HepG2 (cell line): ENCODE results near the gene CD244. TPM values are rescaled to one million over a fixed set of nuclear protein-coding genes. Genes with fewer than 3 reads are reported as not detected.

ENCODE experiments used
- ATAC-seq: fragments of 200-7000 bp; cut with Tn5 transposase; 3 replicates; pipeline ENCODE4 v1.9.1; 2020; ENCODE audit warnings: mild to moderate bottlenecking, moderate library complexity
- BruUV-seq: library from RNA; stranded (reverse); fragments of 400-500 nt; replicated peaks from 2 replicates; lab custom pipeline; 2021; lab: Mats Ljungman, UMichigan
- CTCF ChIA-PET: fragments of 300-600 bp; formaldehyde crosslinking; extraction: SDS; loops from one replicate; lab custom pipeline; 2021; ENCODE audit warnings: low total read pairs, inconsistent platforms, low intra/inter-chr PET ratio; lab: Yijun Ruan, JAX
- POLR2A ChIA-PET: fragments of 350-600 bp; sonication (Branson Sonifier 250); formaldehyde crosslinking; loops from one replicate; lab custom pipeline; 2020; ENCODE audit warnings: antibody characterized with exemption, inconsistent platforms; lab: Yijun Ruan, JAX
- DNase-seq: peaks from one replicate; pipeline ENCODE4 v3.0.0-alpha.2; 2015; ENCODE audit warnings: low spot score
- FAIRE-seq: peaks from 3 replicates; lab custom pipeline; 2011; peaks lifted over from hg19 to GRCh38; lab: Jason Lieb, UNC
- H2AFZ ChIP-seq: one replicate; pipeline ENCODE4 v1.6.1; 2011; ENCODE audit warnings: low read length, inconsistent platforms
- H3K27ac ChIP-seq: fragments of 300-600 bp; 3 replicates; pipeline ENCODE4 v1.8.0; 2011; ENCODE audit warnings: mixed run types, mild to moderate bottlenecking, mixed read lengths, low read length, inconsistent platforms; ENCODE audit not compliant: insufficient read depth; ENCODE audit errors: extremely low read length
- H3K27me3 ChIP-seq, 2 experiments: fragments of 200-600 bp in 1 of 2; 2 replicates in 1 of 2; 3 replicates in 1 of 2; pipeline versions ENCODE4 v1.6.0 to v1.8.0; 2011; ENCODE audit warnings: low read length in 2 of 2, mild to moderate bottlenecking in 2 of 2, moderate library complexity in 2 of 2, inconsistent platforms in 1 of 2; ENCODE audit not compliant: insufficient read depth in 2 of 2, control insufficient read depth in 1 of 2
- H3K36me3 ChIP-seq, 2 experiments: fragments of 200-600 bp in 1 of 2; replicated peaks in 1 of 2; 2 replicates in 1 of 2; 3 replicates in 1 of 2; pipeline versions ENCODE4 v1.5.1 to v1.8.0; 2011; ENCODE audit warnings: low read length in 2 of 2, inconsistent platforms in 1 of 2; ENCODE audit not compliant: insufficient read depth in 2 of 2, control insufficient read depth in 1 of 2
- H3K4me1 ChIP-seq: 2 replicates; pipeline ENCODE4 v1.5.1; 2012; ENCODE audit warnings: low read length, inconsistent platforms; ENCODE audit not compliant: insufficient read depth
- H3K4me2 ChIP-seq: 2 replicates; pipeline ENCODE4 v1.6.0; 2011; ENCODE audit warnings: low read depth, low read length, inconsistent platforms
- H3K4me3 ChIP-seq, 3 experiments: fragments of 200-600 bp in 1 of 3; sonication (generic), shearing (Covaris generic) in 1 of 3; replicated peaks in 1 of 3; 2 replicates each; pipeline ENCODE4 v1.5.1; 2011 to 2016; ENCODE audit warnings: low read length in 3 of 3, inconsistent platforms in 2 of 3, low read depth in 2 of 3, mild to moderate bottlenecking in 2 of 3, control low read depth in 1 of 3, mixed read lengths in 1 of 3; ENCODE audit not compliant: insufficient read depth in 1 of 3
- H3K79me2 ChIP-seq: one replicate; pipeline ENCODE4 v1.6.1; 2011; ENCODE audit warnings: low read length, inconsistent platforms; ENCODE audit not compliant: insufficient read depth
- H3K9ac ChIP-seq: 2 replicates; pipeline ENCODE4 v1.6.0; 2011; ENCODE audit warnings: mild to moderate bottlenecking, low read depth, low read length, inconsistent platforms; ENCODE audit not compliant: insufficient read depth
- H3K9me3 ChIP-seq: 2 replicates; pipeline ENCODE4 v1.5.1; 2012; ENCODE audit warnings: mild to moderate bottlenecking, low read length
- H4K20me1 ChIP-seq: 2 replicates; pipeline ENCODE4 v1.6.0; 2011; ENCODE audit warnings: inconsistent platforms, mild to moderate bottlenecking, low read length, moderate library complexity; ENCODE audit not compliant: insufficient read depth
- CEBPB ChIP-seq: IDR thresholded peaks from 2 replicates; pipeline ENCODE4 v1.6.1; 2011; ENCODE audit warnings: low read depth, low read length, improper control_type of control experiment, borderline replicate concordance
- HMG20A ChIP-seq: IDR thresholded peaks from 2 replicates; pipeline ENCODE4 v1.6.1; 2016; ENCODE audit warnings: borderline replicate concordance
- MAFG ChIP-seq: sonication (generic); formaldehyde crosslinking; IDR thresholded peaks from 2 replicates; pipeline ENCODE4 v1.5.1; 2020; ENCODE audit warnings: mild to moderate bottlenecking, missing genetic modification reagents
- MED1 ChIP-seq: sonication (generic); formaldehyde crosslinking; IDR thresholded peaks from 2 replicates; pipeline ENCODE4 v1.4.0; 2020; ENCODE audit warnings: missing genetic modification reagents
- MTF1 ChIP-seq: sonication (generic); formaldehyde crosslinking; IDR thresholded peaks from 2 replicates; pipeline ENCODE4 v1.5.0; 2020; ENCODE audit warnings: missing genetic modification reagents
- MYNN ChIP-seq: sonication (generic); formaldehyde crosslinking; IDR thresholded peaks from 2 replicates; pipeline ENCODE4 v1.4.0; 2020; ENCODE audit warnings: mild to moderate bottlenecking, low read depth, missing genetic modification reagents
- REXO4 ChIP-seq: sonication (generic); formaldehyde crosslinking; IDR thresholded peaks from 2 replicates; pipeline ENCODE4 v1.8.0; 2022; ENCODE audit warnings: missing genetic modification reagents, mild to moderate bottlenecking, borderline replicate concordance
- RFXAP ChIP-seq: sonication (generic); formaldehyde crosslinking; IDR thresholded peaks from 2 replicates; pipeline ENCODE4 v1.4.0; 2020; ENCODE audit warnings: missing genetic modification reagents, borderline replicate concordance
- ZNF205 ChIP-seq: IDR thresholded peaks from 2 replicates; pipeline ENCODE4 v1.6.1; 2018; ENCODE audit warnings: missing biosample characterization, missing genetic modification reagents
- ZNF569 ChIP-seq: sonication (generic); formaldehyde crosslinking; IDR thresholded peaks from 2 replicates; pipeline ENCODE4 v1.5.0; 2020; ENCODE audit warnings: mild to moderate bottlenecking, missing genetic modification reagents, moderate library complexity, borderline replicate concordance
- ZNF709 ChIP-seq: sonication (generic); formaldehyde crosslinking; IDR thresholded peaks from 2 replicates; pipeline ENCODE4 v1.5.0; 2020; ENCODE audit warnings: mild to moderate bottlenecking, missing genetic modification reagents
- ZNF749 ChIP-seq: sonication (generic); formaldehyde crosslinking; IDR thresholded peaks from 2 replicates; pipeline ENCODE4 v1.8.0; 2022; ENCODE audit warnings: mild to moderate bottlenecking, missing genetic modification reagents, moderate library complexity, borderline replicate concordance
- WGBS: methylation state at CpG from one replicate; pipeline ENCODE4 v1.1.6; 2017; ENCODE audit warnings: low lambda C conversion rate; 5-methylcytosine and 5-hydroxymethylcytosine counted together
- in situ Hi-C: cut with HindIII; loops from 2 replicates; pipeline ENCODE4 v1.10.0; 2017; ENCODE audit warnings: low pct_unique_long_range_greater_than_20kb; ENCODE audit not compliant: extremely low pct_ligation_motif_present
- intact Hi-C: fragments of 100-400 bp; cut with micrococcal nuclease; formaldehyde crosslinking; loops from one replicate; pipeline ENCODE4 v1.10.0; 2022; ENCODE audit not compliant: unreplicated experiment
- polyA plus RNA-seq, 8 experiments: library from polyadenylated mRNA; depleted of rRNA in 3 of 8; stranded (reverse) in 7 of 8; unstranded in 1 of 8; fragments of >200 nt; fragmentation: Illumina TruSeq in 4 of 8; extraction: Trizol in 4 of 8; gene quantifications; 2 replicates each; pipeline versions ENCODE4 v1.2.1 to v1.2.3, GENCODE V29; 2011 to 2016; ENCODE audit warnings: low read depth in 4 of 8, missing spikeins in 1 of 8, mixed read lengths in 1 of 8; ENCODE audit not compliant: insufficient read depth in 1 of 8
- total RNA-seq, 5 experiments: library from RNA; depleted of rRNA; stranded (reverse); fragments of >200 nt; fragmentation: Illumina TruSeq; extraction: Trizol; gene quantifications; 2 replicates each; pipeline ENCODE4 v1.2.3, GENCODE V29; 2016; ENCODE audit warnings: low read depth in 1 of 5
- TF ChIP-seq, protein P1 (sequence below), 2 experiments: sonication (generic) in 1 of 2; formaldehyde crosslinking in 1 of 2; IDR thresholded peaks; 2 replicates each; pipeline versions ENCODE4 v1.4.0 to v1.6.1; 2018 to 2020; ENCODE audit warnings: missing genetic modification reagents in 2 of 2, borderline replicate concordance in 1 of 2, low read depth in 1 of 2, mild to moderate bottlenecking in 1 of 2, missing biosample characterization in 1 of 2
- TF ChIP-seq, protein P2 (sequence below): sonication (generic); formaldehyde crosslinking; IDR thresholded peaks from 2 replicates; pipeline ENCODE4 v1.9.0; 2021; ENCODE audit warnings: missing genetic modification reagents, mild to moderate bottlenecking, borderline replicate concordance
- TF ChIP-seq, protein P3 (sequence below): sonication (generic); formaldehyde crosslinking; IDR thresholded peaks from 2 replicates; pipeline ENCODE4 v1.8.1; 2023; ENCODE audit warnings: missing genetic modification reagents, mild to moderate bottlenecking, borderline replicate concordance
- TF ChIP-seq, protein P4 (sequence below): IDR thresholded peaks from 2 replicates; pipeline ENCODE4 v1.6.1; 2016; ENCODE audit warnings: missing genetic modification reagents, missing compliant biosample characterization
- TF ChIP-seq, protein P5 (sequence below): IDR thresholded peaks from 2 replicates; pipeline ENCODE4 v1.6.1; 2016; ENCODE audit warnings: missing biosample characterization, missing genetic modification reagents, low read depth

Gene CD244
- total and polyA plus RNA-seq, 2 of the 13 experiments (the other 11 are each of a cell fraction or from before 2014, with no cell fraction given), result 0.09 TPM; not detected in 1

DNA sequence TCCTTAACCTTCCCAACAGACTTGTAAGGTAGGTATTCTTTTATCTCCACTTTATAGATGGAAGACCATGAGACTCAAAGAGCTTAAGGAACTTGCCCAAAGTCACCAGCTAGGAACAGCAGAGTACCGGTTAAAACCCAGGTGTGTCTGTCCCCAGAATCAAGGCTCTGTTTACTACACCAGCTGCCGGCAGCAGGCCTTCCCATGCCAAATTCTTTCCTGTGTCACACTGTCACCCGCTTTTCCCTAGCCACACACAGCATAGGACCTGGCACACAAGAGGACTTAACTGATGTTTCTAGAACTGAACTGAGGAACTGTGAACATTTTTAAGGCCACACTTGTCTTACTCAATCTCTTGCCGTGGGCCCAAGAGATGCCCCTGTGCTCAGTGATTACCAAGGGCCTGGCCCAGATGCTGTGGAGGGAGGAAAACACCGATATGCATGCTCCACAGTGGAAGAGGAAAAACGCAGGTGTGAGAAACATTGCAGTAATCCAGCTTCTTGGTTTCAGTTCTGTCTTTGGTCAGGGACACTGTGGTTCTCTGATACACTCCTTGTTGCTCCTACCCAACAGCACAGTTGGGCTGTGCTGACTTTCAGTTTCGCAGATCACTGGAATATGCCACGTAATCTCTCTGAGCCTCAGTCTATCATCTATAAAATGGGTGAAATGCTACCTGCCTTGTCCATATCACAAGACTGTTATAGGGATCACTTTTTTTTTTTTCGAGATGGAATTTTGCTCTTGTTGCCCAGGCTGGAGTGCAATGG, 80.6 kb downstream of the CD244 start:
- intact Hi-C loops (loop anchor here (2.0 kb wide), 1 partner anchor 169 kb away; no protein-coding TSS in a partner anchor), in situ Hi-C loops (no loop called here)
- Histone ChIP-seq H3K4me2 (no peak overlapping the region), H3K79me2 (no peaks in the 10 kb centered on the region), H3K9me3 (no peaks in the 10 kb centered on the region), H3K27me3 (peaks cover 0 to 5% of the 10 kb centered on the region in 2 experiments; a peak in 2 of 5 replicates), H3K4me3 (no peak overlapping the region), H2AFZ (no peak overlapping the region), H3K27ac (no peak overlapping the region), H3K9ac (no peak overlapping the region), H3K4me1 (no peaks in the 10 kb centered on the region), H3K36me3 (no peaks in the 10 kb centered on the region), H4K20me1 (no peaks in the 10 kb centered on the region)
- FAIRE-seq (no peak), DNase-seq (no peak), ATAC-seq (no peak)
- WGBS, result 36% methylated on average over 8 of the region's 9 CpGs
- no TSS peak for BruUV-seq
- TF ChIP-seq ZNF205 (CRISPR knock-in tag) (no peak), HMG20A (CRISPR knock-in tag) (no peak), MYNN (no peak), ZNF569 (no peak), ZNF709 (CRISPR knock-in tag) (no peak), CEBPB (no peak), RFXAP (CRISPR knock-in tag) (no peak), MTF1 (CRISPR knock-in tag) (no peak), MED1 (CRISPR knock-in tag) (no peak), MAFG (CRISPR knock-in tag) (no peak), REXO4 (no peak), ZNF749 (CRISPR knock-in tag) (no peak)
- TF ChIP-seq, protein P1, sequence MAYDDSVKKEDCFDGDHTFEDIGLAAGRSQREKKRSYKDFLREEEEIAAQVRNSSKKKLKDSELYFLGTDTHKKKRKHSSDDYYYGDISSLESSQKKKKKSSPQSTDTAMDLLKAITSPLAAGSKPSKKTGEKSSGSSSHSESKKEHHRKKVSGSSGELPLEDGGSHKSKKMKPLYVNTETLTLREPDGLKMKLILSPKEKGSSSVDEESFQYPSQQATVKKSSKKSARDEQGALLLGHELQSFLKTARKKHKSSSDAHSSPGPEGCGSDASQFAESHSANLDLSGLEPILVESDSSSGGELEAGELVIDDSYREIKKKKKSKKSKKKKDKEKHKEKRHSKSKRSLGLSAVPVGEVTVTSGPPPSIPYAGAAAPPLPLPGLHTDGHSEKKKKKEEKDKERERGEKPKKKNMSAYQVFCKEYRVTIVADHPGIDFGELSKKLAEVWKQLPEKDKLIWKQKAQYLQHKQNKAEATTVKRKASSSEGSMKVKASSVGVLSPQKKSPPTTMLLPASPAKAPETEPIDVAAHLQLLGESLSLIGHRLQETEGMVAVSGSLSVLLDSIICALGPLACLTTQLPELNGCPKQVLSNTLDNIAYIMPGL (CRISPR knock-in tag; IDR thresholded peaks at IDR 0.05; ENCODE audit: borderline replicate concordance in 1 of 2, low read depth in 1 of 2), result no peak
- TF ChIP-seq, protein P2, sequence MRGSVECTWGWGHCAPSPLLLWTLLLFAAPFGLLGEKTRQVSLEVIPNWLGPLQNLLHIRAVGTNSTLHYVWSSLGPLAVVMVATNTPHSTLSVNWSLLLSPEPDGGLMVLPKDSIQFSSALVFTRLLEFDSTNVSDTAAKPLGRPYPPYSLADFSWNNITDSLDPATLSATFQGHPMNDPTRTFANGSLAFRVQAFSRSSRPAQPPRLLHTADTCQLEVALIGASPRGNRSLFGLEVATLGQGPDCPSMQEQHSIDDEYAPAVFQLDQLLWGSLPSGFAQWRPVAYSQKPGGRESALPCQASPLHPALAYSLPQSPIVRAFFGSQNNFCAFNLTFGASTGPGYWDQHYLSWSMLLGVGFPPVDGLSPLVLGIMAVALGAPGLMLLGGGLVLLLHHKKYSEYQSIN (CRISPR knock-in tag), result no peak
- TF ChIP-seq, protein P3, sequence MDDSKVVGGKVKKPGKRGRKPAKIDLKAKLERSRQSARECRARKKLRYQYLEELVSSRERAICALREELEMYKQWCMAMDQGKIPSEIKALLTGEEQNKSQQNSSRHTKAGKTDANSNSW, result no peak
- TF ChIP-seq, protein P4, sequence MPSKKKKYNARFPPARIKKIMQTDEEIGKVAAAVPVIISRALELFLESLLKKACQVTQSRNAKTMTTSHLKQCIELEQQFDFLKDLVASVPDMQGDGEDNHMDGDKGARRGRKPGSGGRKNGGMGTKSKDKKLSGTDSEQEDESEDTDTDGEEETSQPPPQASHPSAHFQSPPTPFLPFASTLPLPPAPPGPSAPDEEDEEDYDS (CRISPR knock-in tag), result no peak
- TF ChIP-seq, protein P5, sequence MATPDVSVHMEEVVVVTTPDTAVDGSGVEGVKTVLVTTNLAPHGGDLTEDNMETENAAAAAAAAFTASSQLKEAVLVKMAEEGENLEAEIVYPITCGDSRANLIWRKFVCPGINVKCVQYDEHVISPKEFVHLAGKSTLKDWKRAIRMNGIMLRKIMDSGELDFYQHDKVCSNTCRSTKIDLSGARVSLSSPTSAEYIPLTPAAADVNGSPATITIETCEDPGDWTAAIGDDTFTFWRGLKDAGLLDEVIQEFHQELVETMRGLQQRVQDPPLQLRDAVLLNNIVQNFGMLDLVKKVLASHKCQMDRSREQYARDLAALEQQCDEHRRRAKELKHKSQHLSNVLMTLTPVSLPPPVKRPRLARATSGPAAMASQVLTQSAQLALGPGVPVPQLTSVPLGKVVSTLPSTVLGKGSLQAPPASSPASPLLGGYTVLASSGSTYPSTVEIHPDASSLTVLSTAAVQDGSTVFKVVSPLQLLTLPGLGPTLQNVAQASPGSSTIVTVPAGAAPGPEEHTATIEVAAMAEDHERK (CRISPR knock-in tag), result no peak
- ChIA-PET POLR2A (no interaction called here), CTCF (no interaction called here)
